Measurements from ENCODE around the gene HACD2.

Gene HACD2

GRCh38 chr3:123552768-123553167 is 32.1 kb downstream of the HACD2 start:
- no peaks in the 10 kb centered on the region for H3K27me3 ChIP-seq
- H3K4me3 ChIP-seq (ENCODE audit: low read depth in 1 of 2, low read length in 1 of 2): no peak overlapping the region
- H3K9me3 ChIP-seq: no peaks in the 10 kb centered on the region
- H3K4me1 ChIP-seq (ENCODE audit: control insufficient read depth in 1 of 2, insufficient read depth in 1 of 2, low read depth in 1 of 2, low read length in 1 of 2): no peaks in the 10 kb centered on the region
- no peak overlapping the region for H3K27ac ChIP-seq
- TF ChIP-seq CTCF (IDR thresholded peaks at IDR 0.05): no peak
- H3K36me3 ChIP-seq: no peaks in the 10 kb centered on the region

DNA sequence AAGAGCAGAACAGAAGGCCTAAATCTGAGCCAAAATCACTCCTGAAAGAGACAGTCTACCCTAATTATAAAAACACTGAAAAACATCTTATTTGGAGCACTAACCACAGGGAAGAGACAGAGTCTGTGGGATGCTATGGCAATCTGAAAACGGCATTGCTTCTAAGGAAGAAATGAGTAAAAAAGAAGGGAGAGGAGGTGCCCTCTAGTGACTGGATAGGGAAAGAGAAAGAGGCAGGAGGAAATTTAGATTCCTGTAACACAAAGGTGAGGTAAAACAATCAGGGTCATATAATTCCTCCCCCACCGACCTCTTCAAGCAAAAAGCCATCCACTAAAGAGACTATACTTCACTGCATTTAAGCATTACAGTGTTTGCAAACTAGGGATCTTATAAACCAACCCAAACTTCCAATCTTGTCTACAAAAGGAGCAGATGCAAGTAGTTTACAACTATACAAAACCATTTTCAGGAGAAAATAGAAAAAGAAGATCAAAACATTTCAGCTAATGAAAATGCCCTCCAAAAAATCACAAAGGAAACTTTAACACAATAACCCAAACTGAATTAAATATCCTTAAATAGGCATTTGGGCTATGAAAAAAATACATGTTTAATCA is 32.6 kb downstream of the HACD2 start:
- no peaks in the 10 kb centered on the region for H3K36me3 ChIP-seq

GRCh38 chr3:123547881-123548519 is 36.9 kb downstream of the HACD2 start:
- Histone ChIP-seq H3K9me3 (no peaks in the 10 kb centered on the region), H3K27ac (no peak overlapping the region), H3K4me3 (ENCODE audit: low read depth in 1 of 2, low read length in 1 of 2) (no peak overlapping the region), H3K4me1 (ENCODE audit: control insufficient read depth in 1 of 2, insufficient read depth in 1 of 2, low read depth in 1 of 2, low read length in 1 of 2) (no peaks in the 10 kb centered on the region), H3K27me3 (no peaks in the 10 kb centered on the region), H3K36me3 (no peaks in the 10 kb centered on the region)
- no peak for TF ChIP-seq CTCF (IDR thresholded peaks at IDR 0.05)

More for the DNA sequence above, 32.6 kb downstream of the HACD2 start:
- no peaks in the 10 kb centered on the region for H3K4me1 ChIP-seq (ENCODE audit: control insufficient read depth in 1 of 2, insufficient read depth in 1 of 2, low read depth in 1 of 2, low read length in 1 of 2)
- TF ChIP-seq CTCF (IDR thresholded peaks at IDR 0.05): no peak
- no peaks in the 10 kb centered on the region for H3K9me3 ChIP-seq
- H3K27me3 ChIP-seq: no peaks in the 10 kb centered on the region
- H3K27ac ChIP-seq: no peak overlapping the region
- no peak overlapping the region for H3K4me3 ChIP-seq (ENCODE audit: low read depth in 1 of 2, low read length in 1 of 2)

DNA sequence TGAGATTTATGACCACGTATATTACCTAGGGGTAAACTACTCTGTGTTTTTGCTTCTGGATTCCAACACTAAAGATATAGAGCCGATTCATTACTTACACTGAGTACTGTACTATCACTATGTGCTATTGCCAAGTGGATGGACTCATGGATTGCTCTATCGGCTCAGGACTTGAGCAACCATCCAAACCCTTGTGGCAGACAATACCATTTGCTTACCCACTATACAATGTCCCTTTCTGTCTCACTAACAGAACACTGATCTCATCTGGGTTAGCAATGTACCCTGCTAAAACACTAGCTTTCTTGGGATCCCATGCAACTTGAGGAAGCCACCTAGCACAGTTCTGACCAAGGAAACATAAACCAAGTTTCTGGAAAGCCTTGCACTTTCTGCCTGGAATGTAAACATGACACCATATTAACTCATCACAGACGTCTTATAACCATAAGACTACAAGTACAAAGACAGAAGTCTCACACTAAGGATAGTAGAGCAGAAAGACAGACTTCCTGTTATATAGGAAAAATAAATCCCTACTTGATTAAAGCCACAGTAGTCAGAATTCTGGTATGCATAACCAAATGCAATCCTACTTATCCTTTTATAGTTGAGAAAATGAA is 38.6 kb downstream of the HACD2 start:
- no peaks in the 10 kb centered on the region for H3K4me1 ChIP-seq (ENCODE audit: control insufficient read depth in 1 of 2, insufficient read depth in 1 of 2, low read depth in 1 of 2, low read length in 1 of 2)
- no peak overlapping the region for H3K27ac ChIP-seq
- H3K4me3 ChIP-seq (ENCODE audit: low read depth in 1 of 2, low read length in 1 of 2): no peak overlapping the region
- no peak for TF ChIP-seq CTCF (IDR thresholded peaks at IDR 0.05)
- no peaks in the 10 kb centered on the region for H3K27me3 ChIP-seq
- H3K9me3 ChIP-seq: no peaks in the 10 kb centered on the region
- H3K36me3 ChIP-seq: no peaks in the 10 kb centered on the region

GRCh38 chr3:123543950-123544349 is 40.9 kb downstream of the HACD2 start:
- Histone ChIP-seq H3K4me1 (ENCODE audit: control insufficient read depth in 1 of 2, insufficient read depth in 1 of 2, low read depth in 1 of 2, low read length in 1 of 2) (no peaks in the 10 kb centered on the region), H3K27me3 (no peaks in the 10 kb centered on the region), H3K36me3 (no peaks in the 10 kb centered on the region), H3K27ac (no peak overlapping the region), H3K4me3 (ENCODE audit: low read depth in 1 of 2, low read length in 1 of 2) (no peak overlapping the region), H3K9me3 (no peaks in the 10 kb centered on the region)
- no peak for TF ChIP-seq CTCF (IDR thresholded peaks at IDR 0.05)

All from neutrophil (primary cell).